ENCODE data around the gene STAT5B.
"Not testable (repeated sequence)": the region's sequence is repeated elsewhere in the genome, so short reads cannot be mapped to it uniquely, and the experiment has no call there.

Gene STAT5B

DNA sequence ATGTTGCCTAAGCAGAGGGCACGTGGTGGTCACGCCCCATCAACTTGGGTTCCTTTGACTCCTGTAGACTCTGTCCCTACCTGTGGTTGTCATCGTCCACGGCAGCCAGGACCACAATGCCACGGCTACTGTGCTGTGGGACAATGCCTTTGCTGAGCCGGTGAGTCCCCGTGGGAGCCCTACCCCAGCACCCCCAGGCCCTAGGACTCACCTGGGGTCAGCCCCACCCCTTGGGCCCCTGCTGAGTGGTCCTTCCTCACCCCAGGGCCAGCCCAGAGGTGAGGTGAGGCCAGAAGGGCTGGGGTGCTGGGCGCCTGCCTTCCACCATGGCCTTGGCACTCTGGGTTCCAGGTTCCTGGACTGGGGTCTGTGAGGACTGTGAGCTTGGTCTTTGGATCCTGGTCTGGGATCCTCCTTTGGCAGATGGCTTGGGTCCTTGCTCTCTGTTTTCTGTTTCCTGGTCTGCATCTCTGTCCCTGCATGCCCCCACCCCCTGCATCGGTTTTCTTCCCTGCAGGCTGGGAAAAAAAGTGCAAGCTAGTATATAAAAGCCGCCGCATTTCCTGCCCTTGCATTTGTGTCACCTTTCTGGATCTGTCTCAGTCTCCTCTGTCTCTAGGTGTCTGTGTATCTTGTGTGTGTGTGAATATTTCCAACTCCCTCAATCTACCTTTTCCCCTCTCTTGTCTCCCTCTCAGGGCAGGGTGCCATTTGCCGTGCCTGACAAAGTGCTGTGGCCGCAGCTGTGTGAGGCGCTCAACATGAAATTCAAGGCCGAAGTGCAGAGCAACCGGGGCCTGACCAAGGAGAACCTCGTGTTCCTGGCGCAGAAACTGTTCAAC is 29.6 kb upstream of the STAT5B start:
- DNase-seq: no peak

DNA sequence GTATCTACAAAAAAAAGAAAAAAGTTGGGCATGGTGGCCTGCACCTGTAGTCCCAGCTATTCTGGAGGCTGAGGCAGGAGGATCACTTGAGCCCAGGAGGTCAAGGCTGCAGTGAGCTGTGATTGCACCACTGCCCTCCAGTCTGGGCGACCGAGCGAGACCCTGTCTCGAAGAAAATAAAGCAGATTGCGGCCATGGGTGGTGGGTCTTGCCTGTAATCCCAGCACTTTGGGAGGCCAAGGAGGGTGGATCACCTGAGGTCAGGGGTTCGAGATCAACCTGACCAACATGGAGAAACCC is 28.8 kb upstream of the STAT5B start:
- DNase-seq: not testable (repeated sequence)

DNA sequence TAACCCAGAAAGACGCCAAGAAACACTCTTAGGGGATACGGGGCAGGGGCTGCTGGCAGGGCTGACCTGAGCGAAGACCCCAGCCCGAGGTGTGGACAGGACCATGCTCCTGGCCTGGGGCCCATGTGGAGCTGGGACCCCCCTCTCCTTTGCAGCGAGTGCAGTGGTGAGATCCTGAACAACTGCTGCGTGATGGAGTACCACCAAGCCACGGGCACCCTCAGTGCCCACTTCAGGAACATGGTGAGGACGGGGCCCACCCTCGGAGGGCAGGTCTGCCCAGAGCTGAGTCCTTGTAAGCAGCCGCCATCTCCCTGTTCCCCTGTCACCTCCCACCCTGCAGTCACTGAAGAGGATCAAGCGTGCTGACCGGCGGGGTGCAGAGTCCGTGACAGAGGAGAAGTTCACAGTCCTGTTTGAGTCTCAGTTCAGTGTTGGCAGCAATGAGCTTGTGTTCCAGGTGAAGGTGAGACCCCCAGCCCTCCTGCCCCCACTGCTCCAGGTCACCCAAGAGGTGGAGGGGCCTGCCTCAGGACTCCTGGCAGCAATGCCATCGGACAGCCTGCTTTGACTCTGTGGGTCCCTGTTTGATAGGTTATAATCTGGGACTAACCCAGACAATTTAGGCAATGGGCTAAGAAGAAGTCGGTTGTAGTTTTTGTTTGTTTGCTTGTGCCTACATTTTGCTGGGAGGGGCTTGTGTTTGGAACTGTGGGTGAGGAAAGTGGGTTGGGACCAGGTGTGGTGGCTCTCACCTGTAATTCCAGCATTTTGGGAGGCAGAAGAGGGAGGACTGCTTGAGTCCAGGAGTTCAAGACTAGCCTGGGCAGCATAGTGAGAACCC is 28.2 kb upstream of the STAT5B start:
- DNase-seq: no peak

DNA sequence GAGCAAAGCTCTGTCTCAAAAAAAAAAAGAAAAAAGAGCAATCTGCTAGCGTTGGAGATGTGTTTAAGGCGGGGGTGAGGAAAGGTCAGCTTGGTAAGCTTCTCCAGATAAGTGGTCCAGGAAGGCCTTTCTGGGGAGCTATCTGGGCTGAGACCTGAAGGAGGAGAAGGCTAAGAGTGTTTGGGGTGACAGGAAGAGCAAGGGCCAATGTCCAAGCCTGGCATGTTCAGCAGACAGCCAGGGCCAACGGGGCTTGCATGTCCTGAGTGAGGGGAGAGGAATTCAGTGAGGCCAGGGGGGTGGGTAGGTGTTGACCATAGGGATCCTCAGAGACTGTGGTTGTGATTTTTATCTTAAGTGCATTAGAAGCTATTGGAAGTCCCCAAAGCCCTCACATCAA is 27.5 kb upstream of the STAT5B start:
- DNase-seq: no peak

DNA sequence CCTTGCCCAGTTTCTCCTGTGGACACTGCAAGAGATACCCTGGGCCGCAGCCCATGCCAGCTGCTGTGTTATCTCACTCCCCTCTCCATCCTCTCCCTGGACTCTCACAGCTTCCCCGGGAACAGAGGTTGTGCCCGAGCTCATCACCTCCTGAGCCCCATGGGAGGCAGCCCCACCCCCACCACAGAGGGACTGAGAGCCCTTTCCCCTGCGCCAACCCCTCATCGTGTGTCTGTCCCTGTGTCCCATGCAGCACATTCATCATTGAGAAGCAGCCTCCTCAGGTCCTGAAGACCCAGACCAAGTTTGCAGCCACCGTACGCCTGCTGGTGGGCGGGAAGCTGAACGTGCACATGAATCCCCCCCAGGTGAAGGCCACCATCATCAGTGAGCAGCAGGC is 24.8 kb upstream of the STAT5B start:
- no peak for DNase-seq

DNA sequence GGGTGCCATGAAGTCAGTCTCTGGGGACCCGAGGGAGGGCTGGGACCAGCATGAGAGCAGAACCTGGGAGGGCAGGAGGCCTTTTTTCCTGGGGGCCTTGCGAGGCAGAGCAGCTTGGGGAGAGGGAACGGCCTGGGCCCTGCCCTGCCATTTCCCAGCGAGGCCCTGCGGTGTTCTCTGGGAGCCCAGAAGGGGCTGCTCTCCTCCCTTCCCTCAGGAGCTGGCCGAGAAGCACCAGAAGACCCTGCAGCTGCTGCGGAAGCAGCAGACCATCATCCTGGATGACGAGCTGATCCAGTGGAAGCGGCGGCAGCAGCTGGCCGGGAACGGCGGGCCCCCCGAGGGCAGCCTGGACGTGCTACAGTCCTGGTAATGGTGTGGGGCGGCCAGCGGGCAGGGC is 23.7 kb upstream of the STAT5B start:
- not testable (repeated sequence) for DNase-seq

DNA sequence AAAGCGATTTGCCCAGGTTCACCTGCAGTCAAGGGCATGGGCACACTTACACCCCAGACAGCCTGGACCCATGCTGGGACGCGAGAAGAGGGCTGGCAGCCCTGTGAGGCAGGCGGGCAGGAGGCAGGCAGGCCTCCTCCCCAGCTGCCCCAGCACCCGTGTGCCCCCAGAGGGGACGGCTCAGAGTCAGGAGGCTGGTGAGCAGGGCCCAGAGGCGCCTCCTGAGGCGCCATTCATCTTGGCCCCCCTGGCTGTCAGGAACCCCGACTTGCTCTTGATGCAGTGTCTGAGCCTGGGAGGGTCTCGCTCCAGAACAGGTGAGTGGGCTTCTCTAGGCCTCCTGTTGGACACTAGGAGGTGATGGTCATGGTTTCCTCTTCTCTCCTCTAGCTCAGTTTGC is 23.2 kb upstream of the STAT5B start:
- DNase-seq: not testable (repeated sequence)

DNA sequence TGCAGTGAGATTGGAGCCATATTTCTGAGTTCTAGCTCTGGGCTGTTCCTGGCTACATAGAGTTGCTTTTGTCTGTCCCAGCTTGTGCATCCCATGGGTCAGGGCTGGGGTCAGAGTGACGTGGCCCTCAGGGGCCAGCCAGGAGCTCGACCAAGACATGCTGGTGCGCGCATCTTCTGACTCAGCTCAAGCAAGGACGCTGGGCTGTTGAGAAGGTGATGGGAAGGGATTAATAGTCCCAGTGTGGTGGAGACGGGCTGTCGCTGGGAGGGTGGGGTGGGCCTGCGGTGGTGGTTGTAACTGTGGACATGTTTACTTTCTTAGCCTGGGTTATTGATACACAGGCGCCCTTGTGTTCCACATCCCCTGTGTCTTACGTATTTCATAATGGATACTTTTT is 21.6 kb upstream of the STAT5B start:
- not testable (repeated sequence) for DNase-seq

DNA sequence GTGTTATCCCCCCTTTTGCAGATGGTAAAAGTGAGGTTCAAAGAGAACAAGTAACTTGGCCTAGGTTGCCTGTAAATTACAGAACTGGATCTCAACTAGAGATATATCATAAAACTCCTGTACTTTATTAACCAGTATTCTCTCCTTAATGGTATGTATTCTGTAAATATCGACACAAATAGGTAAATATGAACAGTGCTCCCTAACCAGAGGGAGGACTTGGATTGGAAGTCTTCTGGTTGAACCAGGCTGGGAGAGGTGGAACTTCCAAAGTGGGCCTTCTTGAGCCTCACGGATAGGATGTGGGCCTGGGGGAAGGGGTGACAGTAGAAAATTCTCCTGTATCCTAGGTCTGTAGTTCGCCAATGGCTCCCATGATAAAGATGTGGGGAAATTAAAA is 19.8 kb upstream of the STAT5B start:
- no peak for DNase-seq

DNA sequence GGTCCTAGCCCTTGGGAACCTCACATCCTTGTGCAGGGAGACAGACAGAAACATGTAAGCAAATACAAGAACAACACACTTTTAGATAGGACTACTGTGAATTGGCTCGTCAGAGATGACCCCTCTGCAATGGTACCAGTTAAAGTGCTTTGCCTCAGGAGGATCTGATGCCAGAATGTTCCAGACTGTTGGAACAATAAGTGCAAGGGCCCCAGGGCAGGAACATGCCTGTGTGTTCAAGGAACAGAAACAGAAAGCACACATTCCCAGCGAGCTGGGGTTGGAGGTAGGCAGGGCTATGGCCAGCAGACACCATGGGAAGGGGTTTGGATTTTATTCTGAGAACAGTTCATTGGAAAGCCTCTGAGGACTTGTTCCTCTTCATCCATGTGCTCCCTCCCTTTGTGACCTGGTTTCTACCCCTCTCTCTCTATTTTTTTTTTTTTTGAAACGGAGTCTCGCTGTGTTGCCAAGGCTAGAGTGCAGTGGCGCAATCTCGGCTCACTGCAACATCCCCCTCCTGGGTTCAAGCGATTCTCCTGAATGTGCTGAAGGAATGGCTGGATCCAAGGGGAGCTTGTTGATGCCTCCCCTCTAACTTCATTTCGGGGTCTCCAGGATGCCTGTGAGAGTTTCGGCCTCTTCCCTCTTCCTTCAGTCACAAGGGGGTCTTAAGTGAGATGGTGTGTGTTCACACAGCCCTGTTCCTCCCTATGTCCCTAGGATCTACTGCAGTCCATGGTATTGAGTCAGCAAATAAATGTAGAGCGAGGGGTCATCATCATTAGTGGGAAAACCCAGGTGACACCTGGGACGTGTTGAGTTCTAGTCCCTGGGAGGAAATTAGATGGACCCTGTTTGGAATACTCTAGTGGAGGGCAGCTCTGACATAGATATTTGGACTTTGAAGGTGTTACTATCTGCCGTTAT is 18.5 kb upstream of the STAT5B start:
- DNase-seq: no peak

DNA sequence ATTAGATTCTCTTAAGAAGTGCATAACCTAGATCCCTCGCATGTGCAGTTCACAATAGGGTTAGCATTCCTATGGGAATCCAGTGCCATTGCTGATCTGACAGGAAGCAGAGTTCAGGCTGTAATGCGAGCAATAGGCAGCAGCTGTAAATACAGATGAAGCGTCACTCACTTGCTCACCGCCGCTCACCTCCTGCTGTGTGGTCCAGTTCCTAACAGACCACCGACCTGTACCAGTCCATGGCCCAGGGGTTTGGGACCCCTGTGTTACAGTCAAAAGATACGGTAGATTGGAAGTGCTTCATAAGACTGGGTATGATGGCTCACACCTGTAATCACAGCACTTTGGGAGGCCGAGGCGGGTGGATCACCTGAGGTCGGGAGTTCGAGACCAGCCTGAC is 14.9 kb upstream of the STAT5B start:
- DNase-seq: no peak

DNA sequence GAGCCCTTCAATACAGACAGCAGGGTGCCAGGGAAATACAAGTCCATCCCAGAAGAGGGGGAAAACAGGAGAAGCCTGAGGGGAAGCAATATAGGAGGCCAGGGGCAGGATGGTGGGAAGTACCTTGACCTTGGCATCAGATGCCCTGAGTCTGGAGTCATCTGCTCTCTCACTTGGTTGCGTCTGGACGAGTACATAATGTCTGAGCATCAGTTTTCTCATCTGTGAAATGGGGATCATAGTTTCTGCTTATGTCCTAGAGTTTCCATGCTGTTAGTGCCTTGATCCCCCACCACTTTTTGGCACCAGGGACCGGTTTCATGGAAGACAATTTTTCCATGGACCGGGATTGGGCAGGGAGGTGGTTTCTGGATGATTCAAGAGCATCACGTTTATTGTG is 14.4 kb upstream of the STAT5B start:
- no peak for DNase-seq

DNA sequence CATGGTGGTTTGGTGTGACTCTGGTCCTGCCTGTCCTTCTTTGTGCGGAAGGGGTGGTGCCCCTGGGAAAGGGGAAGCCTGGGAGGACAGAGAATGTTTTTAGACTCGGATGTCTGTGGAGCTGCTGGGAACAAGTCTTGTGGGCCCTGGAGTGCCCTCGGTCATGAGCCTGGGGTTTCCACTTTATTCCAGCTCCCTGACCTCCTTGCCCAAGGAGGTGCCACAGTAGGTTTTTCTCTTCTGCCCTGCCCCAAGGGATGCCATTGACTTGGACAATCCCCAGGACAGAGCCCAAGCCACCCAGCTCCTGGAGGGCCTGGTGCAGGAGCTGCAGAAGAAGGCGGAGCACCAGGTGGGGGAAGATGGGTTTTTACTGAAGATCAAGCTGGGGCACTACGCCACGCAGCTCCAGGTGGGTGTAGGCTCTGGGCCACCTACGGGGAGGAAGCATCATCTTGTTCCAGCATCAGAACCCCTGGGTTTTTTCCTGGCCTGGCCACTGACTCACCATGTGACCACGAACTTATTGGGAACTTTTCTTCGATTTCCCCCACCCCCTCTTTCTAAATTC is 13.5 kb upstream of the STAT5B start:
- DNase-seq: peak; percentile 74

DNA sequence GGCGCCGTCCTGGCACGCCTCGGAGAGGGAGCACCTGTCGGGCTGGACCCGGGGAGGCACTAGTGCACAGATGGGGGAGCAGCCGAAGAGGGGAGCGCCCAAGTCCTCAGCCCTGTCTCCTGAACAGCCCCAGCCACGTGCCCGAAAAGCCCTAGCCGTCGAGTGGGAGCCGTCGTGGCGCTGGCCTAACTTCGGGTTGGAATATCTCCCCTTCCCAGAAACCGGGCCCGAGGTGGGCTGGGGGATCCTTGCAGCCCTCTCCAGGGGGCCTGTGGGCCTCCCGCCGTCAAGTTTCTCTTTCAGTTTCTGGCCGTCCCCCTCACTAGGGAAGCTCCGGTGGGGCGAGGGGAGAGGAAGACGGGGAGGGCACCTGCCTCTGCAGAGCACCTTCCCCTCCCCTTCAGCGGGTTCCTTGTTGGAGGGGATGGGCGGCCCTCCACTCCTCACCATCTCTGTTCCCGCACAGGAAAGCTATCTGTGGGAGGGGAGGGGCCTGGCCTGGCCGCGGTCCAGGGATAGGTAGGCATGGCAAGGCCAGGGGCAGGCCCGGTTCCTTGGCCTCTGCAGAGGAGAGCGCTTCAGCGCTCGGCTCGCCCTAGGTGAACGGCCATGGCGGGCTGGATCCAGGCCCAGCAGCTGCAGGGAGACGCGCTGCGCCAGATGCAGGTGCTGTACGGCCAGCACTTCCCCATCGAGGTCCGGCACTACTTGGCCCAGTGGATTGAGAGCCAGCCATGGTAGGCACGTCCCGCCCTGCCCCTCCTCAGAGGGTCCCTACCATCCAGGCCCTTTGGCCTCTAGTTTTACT is 12.8 kb upstream of the STAT5B start:
- DNase-seq: peak; percentile 54

DNA sequence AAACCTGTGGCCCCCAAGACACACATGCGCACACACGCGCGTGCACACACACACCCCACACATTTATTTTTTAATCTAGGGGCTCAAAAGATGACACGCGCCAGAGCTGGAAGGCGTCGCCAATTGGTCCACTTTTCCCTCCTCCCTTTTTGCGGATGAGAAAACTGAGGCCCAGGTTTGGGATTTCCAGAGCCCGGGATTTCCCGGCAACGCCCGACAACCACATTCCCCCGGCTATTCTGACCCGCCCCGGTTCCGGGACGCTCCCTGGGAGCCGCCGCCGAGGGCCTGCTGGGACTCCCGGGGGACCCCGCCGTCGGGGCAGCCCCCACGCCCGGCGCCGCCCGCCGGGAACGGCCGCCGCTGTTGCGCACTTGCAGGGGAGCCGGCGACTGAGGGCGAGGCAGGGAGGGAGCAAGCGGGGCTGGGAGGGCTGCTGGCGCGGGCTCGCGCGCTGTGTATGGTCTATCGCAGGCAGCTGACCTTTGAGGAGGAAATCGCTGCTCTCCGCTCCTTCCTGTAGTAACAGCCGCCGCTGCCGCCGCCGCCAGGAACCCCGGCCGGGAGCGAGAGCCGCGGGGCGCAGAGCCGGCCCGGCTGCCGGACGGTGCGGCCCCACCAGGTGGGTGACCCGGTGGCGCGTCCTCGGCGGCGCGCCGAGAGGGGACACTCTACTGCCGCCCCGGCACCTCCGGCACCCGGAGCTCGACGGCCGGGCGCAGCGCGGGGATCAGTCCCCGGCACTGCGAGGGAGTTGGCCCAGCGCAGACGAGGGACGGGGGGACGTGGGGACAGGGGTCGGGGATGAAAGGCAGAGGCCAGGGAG is 12.0 kb upstream of the STAT5B start, which contains the start of gene STAT5A:
STAT5A (plus strand) TSS at position 522 of the 826 bp plus-strand sequence. CDS start 914 bp downstream, outside the sequence.
- peak; percentile 52 for DNase-seq

DNA sequence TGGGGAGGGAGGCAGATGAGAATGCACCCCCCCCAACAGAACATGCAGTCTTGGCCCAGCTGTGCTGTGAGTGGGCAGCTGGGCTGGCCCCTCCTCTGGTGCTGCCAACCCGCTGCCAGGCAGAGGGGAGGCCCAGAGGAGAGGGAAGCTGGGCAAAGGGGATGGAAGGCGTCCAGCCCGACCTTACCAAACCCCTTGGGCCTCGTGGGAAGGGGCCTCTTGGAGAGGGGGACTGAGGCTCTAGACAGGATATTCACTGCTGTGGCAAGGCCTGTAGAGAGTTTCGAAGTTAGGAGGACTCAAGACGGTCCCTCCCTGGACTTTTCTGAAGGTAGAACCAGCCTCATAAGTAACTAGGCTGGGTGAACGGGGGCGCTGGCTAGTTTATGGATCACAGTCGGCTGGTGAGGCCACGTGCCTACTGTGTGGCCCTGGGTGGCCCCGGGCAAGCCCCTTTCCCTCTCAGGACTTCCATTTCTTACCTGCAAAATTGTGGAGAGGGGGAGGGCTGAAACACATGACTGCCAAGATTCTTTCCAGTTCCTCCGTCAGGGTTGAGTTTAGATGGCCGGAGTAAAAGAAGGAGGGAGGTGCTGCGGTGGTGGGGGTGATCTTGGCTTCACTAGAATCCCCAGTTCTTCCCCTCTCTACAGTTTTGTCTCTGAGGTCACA is 11.2 kb upstream of the STAT5B start:
- DNase-seq: peak; percentile 45

DNA sequence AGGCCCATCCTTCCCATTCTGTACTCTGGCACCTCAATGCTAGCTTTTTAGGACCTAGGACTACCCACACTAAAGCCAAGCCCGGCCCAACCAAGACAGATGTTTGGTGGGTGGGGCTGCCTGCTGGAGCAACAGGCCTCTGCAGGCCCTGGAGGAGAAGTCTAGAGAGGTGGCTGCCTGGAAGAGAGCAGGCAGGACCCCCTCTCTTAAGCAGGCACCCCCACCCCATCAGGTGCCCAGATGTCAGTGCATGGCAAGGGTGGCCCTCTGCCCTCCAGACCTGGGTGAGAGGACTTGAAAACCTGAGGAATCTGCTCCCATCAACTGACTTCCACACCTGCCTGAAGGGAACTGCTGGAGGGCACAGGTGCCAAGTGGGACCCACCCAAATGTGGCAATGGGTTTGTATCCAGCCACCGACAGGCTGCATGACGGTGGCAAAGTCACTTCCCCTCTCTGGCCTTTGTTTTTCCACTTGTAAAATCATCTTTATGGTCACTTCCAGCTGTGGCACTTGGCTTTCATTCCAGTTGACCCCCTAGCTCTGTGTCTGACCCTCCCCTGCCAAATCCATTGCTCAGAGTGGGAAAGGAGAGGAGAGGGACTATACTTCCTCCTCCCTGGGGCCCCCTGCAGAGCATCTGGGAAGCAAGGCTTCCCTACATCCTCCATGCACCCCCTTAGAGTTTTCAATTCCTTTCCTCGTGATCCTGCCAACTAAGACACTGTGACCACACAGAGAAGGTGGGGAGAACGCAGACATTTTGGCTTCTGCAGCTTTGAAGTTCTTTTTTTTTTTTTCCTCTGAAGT is 10.4 kb upstream of the STAT5B start:
- no peak for DNase-seq

DNA sequence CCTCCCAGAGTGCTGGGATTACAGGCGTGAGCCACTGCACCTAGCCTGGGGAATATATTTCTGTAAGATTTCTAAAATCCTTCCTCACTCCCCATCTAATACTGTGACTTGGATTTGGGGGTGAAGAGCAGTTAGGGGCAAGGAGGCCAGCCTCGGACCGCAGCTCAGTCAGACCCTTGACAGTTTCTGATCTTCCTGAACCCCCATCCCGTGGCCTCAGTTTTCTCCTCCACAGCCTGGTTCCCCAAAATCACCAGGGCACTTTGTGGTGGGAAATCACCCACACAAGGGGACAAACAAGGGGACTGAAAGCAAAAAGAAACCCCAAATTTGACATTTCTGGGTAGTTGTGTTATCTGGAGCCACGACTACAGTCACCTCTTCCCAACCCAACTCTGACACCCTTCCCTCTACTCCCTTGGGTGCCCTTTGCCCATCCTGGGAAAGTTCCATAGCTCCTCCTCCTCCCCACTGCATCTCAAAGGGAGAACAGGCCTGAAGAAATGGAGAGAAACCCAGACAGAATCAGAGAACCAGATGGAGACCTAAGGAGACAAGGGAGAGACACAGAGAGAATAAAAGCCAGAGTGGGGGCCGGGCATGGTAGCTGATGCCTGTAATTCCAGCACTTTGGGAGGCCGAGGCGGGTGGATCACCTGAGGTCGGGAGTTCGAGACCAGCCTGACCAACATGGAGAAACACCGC is 9.3 kb upstream of the STAT5B start:
- no peak for DNase-seq

DNA sequence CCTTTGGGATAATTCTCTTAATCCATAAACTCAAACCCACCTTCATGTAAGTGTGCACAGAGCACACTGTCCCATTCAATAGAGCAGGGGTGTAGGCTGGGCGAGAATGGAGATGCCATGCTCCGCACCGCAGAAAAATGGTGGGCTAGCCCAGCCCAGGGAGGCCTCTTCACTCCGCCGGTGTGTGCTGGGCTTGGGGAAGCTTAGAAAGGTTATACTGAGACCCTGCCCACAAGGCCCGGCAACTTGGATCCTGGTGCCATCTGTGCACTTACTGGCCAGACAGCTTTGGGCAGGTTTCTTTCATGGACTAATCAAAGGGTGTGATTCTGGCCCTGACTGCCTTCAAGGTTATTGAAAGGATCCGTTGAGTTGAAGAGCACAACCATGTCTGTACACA is 8.4 kb upstream of the STAT5B start:
- DNase-seq: no peak

Measured in activated T-cell treated with anti-CD3 and anti-CD28 coated beads for 4 hours (primary cell).